ENCODE measurements around the gene CD209. TPM values are rescaled to one million over a fixed set of nuclear protein-coding genes. Genes with fewer than 3 reads are reported as not detected.

CD209 gene
- total RNA-seq, 2 donors from 2014 or later, result 6.8 to 14.2 TPM

DNA sequence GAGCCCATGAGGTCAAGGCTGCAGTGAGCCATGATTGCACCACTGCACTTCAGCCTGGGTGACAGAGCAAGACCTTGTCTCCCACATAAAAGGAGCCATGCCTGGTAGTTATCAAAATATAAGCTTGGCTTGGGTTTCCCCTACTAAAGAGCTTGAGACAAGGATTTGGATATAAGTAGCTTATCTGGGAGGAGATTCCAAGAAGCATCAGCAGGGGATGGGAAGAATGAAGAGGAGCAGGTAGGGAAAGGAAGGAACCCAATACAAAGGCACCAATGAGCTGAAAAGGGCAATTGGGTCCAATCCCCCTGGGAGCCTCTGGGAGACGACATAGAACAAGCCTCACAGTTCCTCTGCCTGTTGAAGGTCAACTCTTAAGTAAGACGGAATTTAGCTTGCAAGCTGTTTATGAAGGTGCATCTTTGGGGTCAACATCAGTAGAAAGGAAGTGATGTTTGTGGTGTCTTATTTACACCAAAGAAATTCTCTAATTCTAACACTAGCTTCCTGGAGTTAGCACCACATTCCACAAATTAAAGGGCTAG, 8.1 kb downstream of the CD209 start:
- TF ChIP-seq, protein P1, sequence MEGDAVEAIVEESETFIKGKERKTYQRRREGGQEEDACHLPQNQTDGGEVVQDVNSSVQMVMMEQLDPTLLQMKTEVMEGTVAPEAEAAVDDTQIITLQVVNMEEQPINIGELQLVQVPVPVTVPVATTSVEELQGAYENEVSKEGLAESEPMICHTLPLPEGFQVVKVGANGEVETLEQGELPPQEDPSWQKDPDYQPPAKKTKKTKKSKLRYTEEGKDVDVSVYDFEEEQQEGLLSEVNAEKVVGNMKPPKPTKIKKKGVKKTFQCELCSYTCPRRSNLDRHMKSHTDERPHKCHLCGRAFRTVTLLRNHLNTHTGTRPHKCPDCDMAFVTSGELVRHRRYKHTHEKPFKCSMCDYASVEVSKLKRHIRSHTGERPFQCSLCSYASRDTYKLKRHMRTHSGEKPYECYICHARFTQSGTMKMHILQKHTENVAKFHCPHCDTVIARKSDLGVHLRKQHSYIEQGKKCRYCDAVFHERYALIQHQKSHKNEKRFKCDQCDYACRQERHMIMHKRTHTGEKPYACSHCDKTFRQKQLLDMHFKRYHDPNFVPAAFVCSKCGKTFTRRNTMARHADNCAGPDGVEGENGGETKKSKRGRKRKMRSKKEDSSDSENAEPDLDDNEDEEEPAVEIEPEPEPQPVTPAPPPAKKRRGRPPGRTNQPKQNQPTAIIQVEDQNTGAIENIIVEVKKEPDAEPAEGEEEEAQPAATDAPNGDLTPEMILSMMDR (IDR thresholded peaks at IDR 0.05), result no peak
- DNase-seq (ENCODE audit: low spot score), result no peak
- H3K27ac ChIP-seq, result no peak overlapping the region
- no peaks in the 10 kb centered on the region for H3K36me3 ChIP-seq
- H3K27me3 ChIP-seq (replicated peaks; ENCODE audit: insufficient read depth), result no peaks in the 10 kb centered on the region
- no peak for ATAC-seq (ENCODE audit: insufficient number of reproducible peaks, low FRiP score, low read depth)
- H3K4me3 ChIP-seq, result no peak overlapping the region
- no peaks in the 10 kb centered on the region for H3K9me3 ChIP-seq
- H3K4me1 ChIP-seq (ENCODE audit: control insufficient read depth in 1 of 2, low read depth in 2 of 2), result no peaks in the 10 kb centered on the region

DNA sequence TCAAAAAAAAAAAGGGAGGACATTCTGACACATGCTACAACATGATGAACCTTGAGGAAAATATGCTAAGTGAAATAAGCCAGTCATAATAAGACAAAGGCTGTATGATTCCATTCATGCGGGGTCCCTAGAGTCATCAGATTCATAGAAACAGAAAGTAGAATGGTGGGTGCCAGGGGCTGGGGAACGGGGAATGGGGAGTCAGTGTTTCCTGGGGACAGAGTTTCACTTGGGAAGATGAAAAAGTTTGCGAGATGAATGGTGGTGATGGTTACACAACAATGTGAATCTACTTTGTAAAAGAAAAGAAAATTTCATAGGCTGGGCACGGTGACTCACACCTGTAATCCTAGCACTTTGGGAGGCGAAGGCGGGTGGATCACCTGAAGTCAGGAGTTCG, 9.3 kb downstream of the CD209 start:
- DNase-seq (ENCODE audit: low spot score), result no peak

DNA sequence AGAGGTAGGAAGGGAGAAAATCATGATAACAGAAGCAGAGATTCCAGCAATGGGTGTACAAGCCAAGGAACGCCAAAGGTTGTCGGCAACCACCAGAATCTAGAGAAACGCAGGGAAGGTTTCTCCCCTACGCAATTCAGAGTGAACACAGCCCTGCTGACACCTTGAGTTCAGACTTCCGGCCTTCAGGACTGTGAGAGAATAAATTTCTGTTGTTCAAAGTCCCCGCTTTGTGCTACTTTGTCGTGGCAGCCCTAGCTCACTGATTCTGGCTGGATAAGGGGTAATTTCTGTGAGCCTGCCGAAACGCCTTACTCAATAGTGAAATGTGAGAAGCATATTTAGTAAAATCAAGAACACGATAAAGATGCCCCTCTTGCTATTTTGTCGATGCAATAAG, 10.1 kb downstream of the CD209 start:
- DNase-seq (ENCODE audit: low spot score) (no peak), ATAC-seq (ENCODE audit: insufficient number of reproducible peaks, low FRiP score, low read depth) (no peak)
- Histone ChIP-seq H3K27ac (no peak overlapping the region), H3K27me3 (replicated peaks; ENCODE audit: insufficient read depth) (no peaks in the 10 kb centered on the region), H3K4me1 (ENCODE audit: control insufficient read depth in 1 of 2, low read depth in 2 of 2) (no peaks in the 10 kb centered on the region), H3K4me3 (no peak overlapping the region), H3K36me3 (no peaks in the 10 kb centered on the region), H3K9me3 (no peaks in the 10 kb centered on the region)
- TF ChIP-seq, protein P1 (IDR thresholded peaks at IDR 0.05), result no peak

More for the DNA sequence above, 9.3 kb downstream of the CD209 start:
- Histone ChIP-seq H3K36me3 (no peaks in the 10 kb centered on the region), H3K27me3 (replicated peaks; ENCODE audit: insufficient read depth) (no peaks in the 10 kb centered on the region), H3K4me3 (no peak overlapping the region), H3K27ac (no peak overlapping the region), H3K4me1 (ENCODE audit: control insufficient read depth in 1 of 2, low read depth in 2 of 2) (no peaks in the 10 kb centered on the region), H3K9me3 (no peaks in the 10 kb centered on the region)
- no peak for ATAC-seq (ENCODE audit: insufficient number of reproducible peaks, low FRiP score, low read depth)
- TF ChIP-seq, protein P1 (IDR thresholded peaks at IDR 0.05), result no peak

DNA sequence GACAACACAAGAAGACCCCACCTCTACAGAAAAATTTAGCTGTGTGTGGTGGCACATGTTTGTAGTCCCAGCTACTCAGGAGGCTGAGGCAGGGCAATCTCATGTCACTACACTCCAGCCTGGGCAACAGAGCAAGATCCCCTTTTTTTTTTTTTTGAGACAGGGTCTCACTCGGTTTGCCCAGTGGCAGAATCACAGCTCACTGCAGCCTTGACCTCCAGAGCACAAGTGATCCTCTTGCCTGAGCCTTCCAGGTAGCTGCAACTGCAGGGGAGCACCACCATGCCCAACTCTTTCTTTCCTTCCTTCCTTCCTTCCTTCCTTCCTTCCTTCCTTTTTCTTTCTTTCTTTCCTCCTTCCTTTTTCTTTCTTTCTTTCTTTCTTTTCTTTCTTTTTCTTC, 11.2 kb downstream of the CD209 start:
- Histone ChIP-seq H3K4me3 (no peak overlapping the region), H3K36me3 (no peaks in the 10 kb centered on the region), H3K27me3 (replicated peaks; ENCODE audit: insufficient read depth) (no peaks in the 10 kb centered on the region), H3K27ac (no peak overlapping the region), H3K9me3 (no peaks in the 10 kb centered on the region), H3K4me1 (ENCODE audit: control insufficient read depth in 1 of 2, low read depth in 2 of 2) (no peaks in the 10 kb centered on the region)
- TF ChIP-seq, protein P1 (IDR thresholded peaks at IDR 0.05), result no peak
- ATAC-seq (ENCODE audit: insufficient number of reproducible peaks, low FRiP score, low read depth) (no peak), DNase-seq (ENCODE audit: low spot score) (no peak)

DNA sequence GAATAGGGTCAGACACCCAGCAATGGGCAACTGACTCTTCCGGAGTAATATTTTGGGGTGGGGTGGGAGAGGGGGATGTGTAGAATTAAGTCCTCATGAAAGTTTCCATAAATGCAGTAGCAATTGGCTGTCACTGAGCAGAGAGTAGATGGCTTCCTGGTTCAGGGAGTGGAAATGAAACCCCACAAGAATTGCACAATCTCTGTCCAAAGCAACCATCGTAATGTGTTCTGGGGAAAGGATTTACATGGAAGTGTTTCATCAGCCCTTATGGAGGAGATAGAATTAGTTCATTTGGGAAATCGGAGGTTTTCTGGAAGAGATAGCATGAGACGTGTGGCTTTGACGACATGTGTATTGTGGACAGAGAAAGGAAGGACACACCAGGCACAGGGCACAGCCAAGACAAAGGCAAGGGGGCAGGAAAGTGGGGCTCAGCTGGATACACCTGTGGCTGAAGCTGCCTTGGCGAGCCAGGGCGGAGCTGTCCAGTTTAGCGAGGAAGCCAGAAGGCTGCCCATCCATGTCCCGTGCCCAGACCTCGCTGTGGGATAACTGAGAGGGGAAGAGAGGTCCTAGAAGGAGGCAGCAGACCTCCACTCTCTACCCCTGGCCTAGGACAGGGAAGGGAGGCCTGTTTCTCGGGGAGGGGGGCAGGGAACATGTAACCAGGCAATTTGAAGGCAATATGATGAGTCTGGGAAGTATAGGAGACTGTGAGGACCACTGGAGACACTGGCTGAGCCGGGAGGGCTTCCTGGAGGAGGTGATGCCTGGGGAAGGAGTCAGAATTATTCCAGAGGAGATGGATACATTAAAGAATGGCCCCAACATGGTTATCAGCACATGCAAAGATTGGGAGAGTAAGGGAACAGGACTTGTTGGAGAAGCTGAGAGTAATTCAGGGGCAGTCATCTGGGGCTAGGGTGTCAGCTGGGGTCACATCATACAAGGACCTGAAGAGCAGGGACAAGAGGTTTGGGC, 12.8 kb downstream of the CD209 start:
- Histone ChIP-seq H3K9me3 (no peaks in the 10 kb centered on the region), H3K4me1 (ENCODE audit: control insufficient read depth in 1 of 2, low read depth in 2 of 2) (no peaks in the 10 kb centered on the region), H3K27ac (no peak overlapping the region), H3K4me3 (no peak overlapping the region), H3K27me3 (replicated peaks; ENCODE audit: insufficient read depth) (no peaks in the 10 kb centered on the region), H3K36me3 (no peaks in the 10 kb centered on the region)
- ATAC-seq (ENCODE audit: insufficient number of reproducible peaks, low FRiP score, low read depth) (no peak), DNase-seq (ENCODE audit: low spot score) (no peak)
- TF ChIP-seq, protein P1 (IDR thresholded peaks at IDR 0.05), result no peak
